ENCODE measurements around the gene KCNJ1. TPM values are rescaled to one million over a fixed set of nuclear protein-coding genes. Genes with fewer than 3 reads are reported as not detected.
A peak's percentile ranks its signal among the peaks of the same experiment; 100 is the strongest.

Gene KCNJ1
- total and polyA plus RNA-seq, 12 donors: 0.01 to 0.29 (median 0.13) TPM; not detected in 7

DNA sequence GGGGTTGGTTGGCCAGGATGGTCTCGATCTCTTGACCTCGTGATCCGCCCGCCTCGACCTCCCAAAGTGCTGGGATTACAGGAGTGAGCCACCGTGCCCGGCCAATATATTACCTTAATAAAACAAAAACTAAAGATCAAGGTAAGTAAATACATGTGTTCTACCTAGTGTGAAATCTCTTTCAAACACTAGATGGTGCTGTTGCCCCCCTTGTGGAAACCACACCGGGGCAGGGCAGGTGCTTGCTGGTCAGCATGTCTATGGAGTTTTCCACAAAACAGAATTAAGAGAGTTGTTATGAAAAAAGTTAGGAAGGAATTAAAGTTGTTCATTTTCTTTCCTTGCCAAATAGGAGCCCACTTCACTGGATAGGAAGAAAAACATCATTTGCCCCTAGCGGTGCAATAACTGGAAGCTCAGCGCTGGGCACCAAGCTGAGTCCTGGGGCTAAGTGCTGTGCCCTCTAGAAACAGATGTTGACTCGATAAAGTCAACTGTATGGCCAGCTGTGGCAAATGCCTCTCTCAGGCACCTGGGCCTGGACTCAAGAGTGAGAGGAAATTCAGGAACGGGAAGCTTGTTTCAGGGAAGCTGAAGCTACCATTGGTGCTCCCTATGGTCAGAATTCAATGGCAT is 17.7 kb upstream of the KCNJ1 start:
- no peaks in the 10 kb centered on the region for H3K36me3 ChIP-seq
- peaks cover 0 to 44% (median 21%) of the 10 kb centered on the region in 7 donors for H3K27me3 ChIP-seq
- H3K4me1 ChIP-seq: peaks cover 0 to 2% (median 0%) of the 10 kb centered on the region in 9 donors
- peak; percentile 71 to 90 (median 82) for ATAC-seq
- intact Hi-C loops (cut with DNase I): loop anchor here in 8 of 10 donors (1.0 to 10.0 kb wide), 5 partner anchors 71 to 1178 kb away; no protein-coding TSS in a partner anchor
- H3K27ac ChIP-seq: no peak overlapping the region
- TF ChIP-seq CTCF (IDR thresholded peaks at IDR 0.05): peak; percentile 80 to 94 (median 87)
- WGBS, 2 donors: 29 to 30% methylated on average over 12 of the region's 12 CpGs
- peak in 1 of 2 donors; percentile 61 for DNase-seq
- H3K9me3 ChIP-seq: no peaks in the 10 kb centered on the region
- no peak overlapping the region for H3K4me3 ChIP-seq

DNA sequence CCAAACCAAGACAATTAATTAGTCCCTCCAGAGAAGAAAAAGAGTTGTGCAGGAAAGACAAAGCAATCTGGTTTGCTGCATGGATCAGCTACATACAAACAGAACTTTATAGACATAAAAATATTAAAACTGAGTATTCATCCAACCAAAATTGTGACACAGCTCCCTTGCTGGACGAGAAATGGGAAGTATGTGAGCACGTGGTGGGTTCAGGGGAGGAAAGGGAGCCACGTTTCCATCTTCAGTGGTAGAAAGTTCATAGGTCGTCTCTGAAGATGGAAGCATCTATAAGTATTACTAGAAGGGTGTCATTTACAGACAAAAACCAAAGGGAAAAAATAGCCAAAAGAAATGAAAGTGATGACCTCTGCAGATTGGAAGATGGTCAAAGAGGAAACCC is 17.0 kb upstream of the KCNJ1 start:
- no peaks in the 10 kb centered on the region for H3K9me3 ChIP-seq
- DNase-seq (no peak), ATAC-seq (no peak)
- H3K36me3 ChIP-seq: no peaks in the 10 kb centered on the region
- no peak for TF ChIP-seq CTCF (IDR thresholded peaks at IDR 0.05)
- no peak overlapping the region for H3K27ac ChIP-seq
- WGBS, 2 donors: 48 to 51% methylated on average over 4 of the region's 4 CpGs
- intact Hi-C loops (cut with DNase I): loop anchor here in 7 of 10 donors (1.0 to 10.0 kb wide), 5 partner anchors 72 to 1177 kb away; no protein-coding TSS in a partner anchor
- peaks cover 0 to 38% (median 14%) of the 10 kb centered on the region in 7 donors for H3K27me3 ChIP-seq
- H3K4me3 ChIP-seq: no peak overlapping the region
- H3K4me1 ChIP-seq: peaks cover 0 to 2% (median 0%) of the 10 kb centered on the region in 9 donors

DNA sequence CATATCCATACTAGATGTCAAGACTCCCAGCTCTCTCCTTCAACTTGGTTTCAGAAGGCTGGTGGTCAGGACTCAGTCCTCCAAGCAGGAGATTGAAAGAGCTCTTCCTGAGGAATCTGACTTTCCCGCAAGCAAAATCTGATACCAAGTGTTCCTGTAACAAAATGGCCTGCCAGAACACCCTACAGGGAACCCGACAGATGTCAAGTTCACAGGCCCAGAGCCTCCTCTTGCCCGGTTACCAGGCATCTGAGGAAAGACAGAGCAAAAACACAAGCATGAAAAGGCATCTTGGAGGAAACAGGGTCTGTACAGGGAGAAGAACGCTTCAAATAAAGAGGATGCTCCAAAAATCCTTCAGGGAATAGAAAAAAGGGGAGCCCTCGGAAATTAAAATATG is 15.4 kb upstream of the KCNJ1 start:
- H3K4me1 ChIP-seq: peaks cover 0 to 2% (median 0%) of the 10 kb centered on the region in 9 donors
- intact Hi-C loops (cut with DNase I): loop anchor here in 3 of 10 donors (5.0 to 10.0 kb wide), 3 partner anchors 75 to 1175 kb away; no protein-coding TSS in a partner anchor
- H3K36me3 ChIP-seq: no peaks in the 10 kb centered on the region
- H3K9me3 ChIP-seq: no peaks in the 10 kb centered on the region
- no peak for TF ChIP-seq CTCF (IDR thresholded peaks at IDR 0.05)
- H3K27me3 ChIP-seq: peaks cover 0 to 28% (median 10%) of the 10 kb centered on the region in 7 donors
- WGBS, 2 donors: 71 to 76% methylated on average over 5 of the region's 5 CpGs
- DNase-seq (no peak), ATAC-seq (no peak)
- H3K4me3 ChIP-seq: no peak overlapping the region
- H3K27ac ChIP-seq: no peak overlapping the region

GRCh38 chr11:128881221-128881620 is 14.1 kb upstream of the KCNJ1 start:
- Histone ChIP-seq H3K9me3 (no peaks in the 10 kb centered on the region), H3K4me1 (peaks cover 0 to 2% (median 0%) of the 10 kb centered on the region in 9 donors), H3K4me3 (no peak overlapping the region), H3K27me3 (peaks cover 0 to 28% (median 10%) of the 10 kb centered on the region in 7 donors), H3K27ac (no peak overlapping the region), H3K36me3 (no peaks in the 10 kb centered on the region)
- DNase-seq (no peak), ATAC-seq (no peak)
- no peak for TF ChIP-seq CTCF (IDR thresholded peaks at IDR 0.05)
- intact Hi-C loops (cut with DNase I): loop anchor here in 3 of 10 donors (5.0 to 10.0 kb wide), 3 partner anchors 76 to 1174 kb away; no protein-coding TSS in a partner anchor
- 90% methylated on average over 8 of the region's 8 CpGs for WGBS, 2 donors

Data from heart right ventricle (tissue), 16 donors.